Astrocyte of the cerebellum (primary cell): ENCODE data around the gene BRF1.
A peak's percentile ranks its signal among the peaks of the same experiment; 100 is the strongest.
"Not testable (repeated sequence)": the region's sequence is repeated elsewhere in the genome, so short reads cannot be mapped to it uniquely, and the experiment has no call there.

Experiments used
- DNase-seq: peaks from one replicate; pipeline ENCODE4 v3.0.0-alpha.2; 2011; ENCODE audit warnings: low read depth
- H3K4me3 ChIP-seq: 2 replicates; pipeline ENCODE4 v1.5.1; 2011; ENCODE audit warnings: mild to moderate bottlenecking, low read depth, low read length, moderate library complexity
- in situ Hi-C: cut with HindIII; loops from 2 replicates; pipeline ENCODE4 v1.10.0; 2017; ENCODE audit warnings: low sequenced_read_pairs
- TF ChIP-seq, protein P1 (sequence below): IDR thresholded peaks from 2 replicates; pipeline ENCODE4 v1.5.1; 2012; ENCODE audit warnings: low read length, low read depth, moderate library complexity, mild to moderate bottlenecking; ENCODE audit errors: missing control alignments

The BRF1 gene

DNA sequence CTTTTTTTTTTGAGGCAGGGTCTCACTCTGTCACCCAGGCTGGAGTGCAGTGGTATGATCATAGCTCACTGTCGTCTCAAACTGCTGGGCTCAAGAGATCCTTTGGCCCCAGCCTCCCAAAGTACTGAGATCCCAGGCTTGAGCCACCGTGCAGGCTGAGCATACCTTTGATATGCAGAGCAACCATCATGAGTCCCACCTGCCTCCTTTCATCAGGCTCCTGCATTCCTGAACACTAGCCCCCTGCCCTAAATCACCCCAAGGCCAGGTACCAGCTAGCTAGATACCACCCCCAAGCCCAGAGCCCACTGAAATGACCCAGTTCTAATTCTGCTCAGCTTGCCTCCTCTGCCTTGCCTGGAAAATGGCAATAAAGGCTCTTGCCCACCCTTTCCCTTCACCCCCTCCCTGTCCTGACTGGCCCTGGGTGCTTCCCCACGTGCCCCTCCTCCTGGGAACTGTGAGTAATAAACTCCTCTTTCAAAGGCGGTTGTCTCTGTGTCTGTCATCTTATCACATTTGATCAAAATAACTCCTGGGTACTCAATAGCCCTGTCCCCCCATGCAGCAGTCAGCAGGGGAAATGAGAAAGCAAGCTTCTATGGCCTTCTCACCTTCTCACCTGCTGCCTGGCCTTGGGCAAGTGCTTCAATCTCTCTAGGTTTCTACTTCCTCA is 6.4 kb upstream of the BRF1 start:
- TF ChIP-seq, protein P1, sequence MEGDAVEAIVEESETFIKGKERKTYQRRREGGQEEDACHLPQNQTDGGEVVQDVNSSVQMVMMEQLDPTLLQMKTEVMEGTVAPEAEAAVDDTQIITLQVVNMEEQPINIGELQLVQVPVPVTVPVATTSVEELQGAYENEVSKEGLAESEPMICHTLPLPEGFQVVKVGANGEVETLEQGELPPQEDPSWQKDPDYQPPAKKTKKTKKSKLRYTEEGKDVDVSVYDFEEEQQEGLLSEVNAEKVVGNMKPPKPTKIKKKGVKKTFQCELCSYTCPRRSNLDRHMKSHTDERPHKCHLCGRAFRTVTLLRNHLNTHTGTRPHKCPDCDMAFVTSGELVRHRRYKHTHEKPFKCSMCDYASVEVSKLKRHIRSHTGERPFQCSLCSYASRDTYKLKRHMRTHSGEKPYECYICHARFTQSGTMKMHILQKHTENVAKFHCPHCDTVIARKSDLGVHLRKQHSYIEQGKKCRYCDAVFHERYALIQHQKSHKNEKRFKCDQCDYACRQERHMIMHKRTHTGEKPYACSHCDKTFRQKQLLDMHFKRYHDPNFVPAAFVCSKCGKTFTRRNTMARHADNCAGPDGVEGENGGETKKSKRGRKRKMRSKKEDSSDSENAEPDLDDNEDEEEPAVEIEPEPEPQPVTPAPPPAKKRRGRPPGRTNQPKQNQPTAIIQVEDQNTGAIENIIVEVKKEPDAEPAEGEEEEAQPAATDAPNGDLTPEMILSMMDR = no peak
- no peak for DNase-seq
- in situ Hi-C loops = no loop called here
- H3K4me3 ChIP-seq = no peak overlapping the region

DNA sequence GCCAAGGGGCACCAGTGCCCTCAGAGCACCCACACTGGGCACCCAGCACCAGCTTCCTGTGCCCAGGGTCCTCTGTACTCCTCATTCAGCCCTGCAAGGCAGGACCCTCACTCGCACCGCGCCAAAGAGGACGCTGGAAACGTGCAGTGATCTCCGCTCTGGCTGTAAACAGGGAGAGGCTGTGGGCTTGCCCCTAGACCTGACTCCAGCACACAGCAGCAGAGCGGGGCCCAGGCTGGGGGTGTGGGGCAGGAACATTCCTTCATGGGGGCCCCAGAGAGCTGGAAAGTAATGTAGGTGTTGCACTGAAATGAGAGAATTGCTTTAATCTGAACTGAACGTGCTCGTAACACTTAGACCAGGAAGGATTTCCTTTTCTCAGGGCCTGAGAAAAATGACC is 5.0 kb upstream of the BRF1 start:
- H3K4me3 ChIP-seq = no peak overlapping the region
- in situ Hi-C loops = no loop called here
- no peak for DNase-seq
- TF ChIP-seq, protein P1 = no peak

DNA sequence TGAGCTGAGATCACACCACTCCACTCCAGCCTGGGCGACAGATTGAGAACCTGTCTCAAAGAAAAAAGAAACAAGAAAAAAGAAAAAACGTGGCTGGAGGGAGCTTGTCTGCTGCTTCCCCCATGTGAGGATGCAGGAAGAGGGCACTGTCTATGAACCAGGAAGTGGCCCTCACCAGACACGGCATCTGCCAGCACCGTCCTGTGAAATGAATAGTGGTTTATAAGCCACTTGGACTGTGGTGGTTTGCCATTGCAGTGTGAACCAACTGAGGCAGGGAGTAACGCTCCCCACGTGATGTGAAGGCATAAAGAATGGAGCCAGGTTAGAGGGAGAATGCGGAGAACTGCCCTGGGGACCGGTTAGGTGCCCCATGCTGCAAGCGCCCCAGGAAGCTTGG is 4.5 kb upstream of the BRF1 start:
- TF ChIP-seq, protein P1 = no peak
- DNase-seq = no peak
- H3K4me3 ChIP-seq = no peak overlapping the region
- in situ Hi-C loops = no loop called here

DNA sequence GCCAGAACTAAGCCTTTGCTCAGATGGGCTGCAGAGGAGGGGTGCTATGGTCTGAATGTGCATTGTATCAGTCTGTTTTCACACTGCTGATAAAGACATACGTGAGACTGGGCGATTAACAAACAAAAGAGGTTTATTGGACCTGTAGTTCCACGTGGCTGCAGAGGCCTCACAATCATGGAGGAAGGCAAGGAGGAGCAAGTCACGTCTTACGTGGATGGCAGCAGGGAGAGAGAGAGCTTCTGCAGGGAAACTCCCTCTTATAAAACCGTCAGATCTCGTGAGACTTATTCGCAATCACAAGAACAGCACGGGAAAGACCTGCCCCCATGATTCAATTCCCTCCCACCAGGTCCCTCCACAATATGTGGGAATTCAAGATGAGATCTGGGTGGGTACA is 3.8 kb upstream of the BRF1 start:
- TF ChIP-seq, protein P1 = no peak
- DNase-seq = no peak
- no peak overlapping the region for H3K4me3 ChIP-seq
- in situ Hi-C loops = no loop called here

DNA sequence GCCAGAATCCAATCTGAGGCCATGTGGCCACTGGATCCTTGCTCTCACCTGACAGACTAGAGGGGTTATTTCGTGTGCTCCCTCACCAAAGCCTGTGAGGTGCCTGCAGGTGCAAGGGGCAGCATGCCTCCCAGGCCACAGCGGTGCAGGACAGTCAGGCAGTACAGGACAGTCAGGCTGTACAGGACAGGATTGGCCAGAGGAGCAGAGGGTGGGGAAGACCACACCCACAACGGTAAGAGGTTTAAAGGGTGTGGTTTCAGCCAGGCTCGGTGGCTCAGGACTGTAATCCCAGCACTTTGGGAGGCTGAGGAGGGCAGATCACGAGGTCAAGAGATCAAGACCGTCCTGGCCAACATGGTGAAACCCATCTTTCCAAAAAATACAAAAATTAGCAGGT is 3.1 kb upstream of the BRF1 start:
- no peak overlapping the region for H3K4me3 ChIP-seq
- no peak for DNase-seq
- TF ChIP-seq, protein P1 = no peak
- in situ Hi-C loops = no loop called here

DNA sequence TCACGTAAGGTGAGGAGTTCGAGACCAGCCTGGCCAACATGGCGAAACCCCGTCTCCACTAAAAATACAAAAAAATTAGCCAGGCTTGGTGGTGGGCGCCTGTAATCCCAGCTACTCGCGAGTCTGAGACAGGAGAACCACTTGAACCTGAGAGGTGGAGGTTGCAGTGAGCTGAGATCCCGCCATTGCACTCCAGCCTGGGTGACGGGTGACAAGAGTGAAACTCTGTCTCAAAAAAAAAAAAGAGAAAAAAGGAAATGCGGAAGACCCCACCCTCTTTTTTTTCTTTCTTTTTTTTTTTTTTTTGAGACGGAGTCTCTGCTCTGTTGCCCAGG is 1.1 kb upstream of the BRF1 start:
- in situ Hi-C loops, DNase-seq: not testable (repeated sequence)
- peak overlapping the region; percentile 74 for H3K4me3 ChIP-seq

DNA sequence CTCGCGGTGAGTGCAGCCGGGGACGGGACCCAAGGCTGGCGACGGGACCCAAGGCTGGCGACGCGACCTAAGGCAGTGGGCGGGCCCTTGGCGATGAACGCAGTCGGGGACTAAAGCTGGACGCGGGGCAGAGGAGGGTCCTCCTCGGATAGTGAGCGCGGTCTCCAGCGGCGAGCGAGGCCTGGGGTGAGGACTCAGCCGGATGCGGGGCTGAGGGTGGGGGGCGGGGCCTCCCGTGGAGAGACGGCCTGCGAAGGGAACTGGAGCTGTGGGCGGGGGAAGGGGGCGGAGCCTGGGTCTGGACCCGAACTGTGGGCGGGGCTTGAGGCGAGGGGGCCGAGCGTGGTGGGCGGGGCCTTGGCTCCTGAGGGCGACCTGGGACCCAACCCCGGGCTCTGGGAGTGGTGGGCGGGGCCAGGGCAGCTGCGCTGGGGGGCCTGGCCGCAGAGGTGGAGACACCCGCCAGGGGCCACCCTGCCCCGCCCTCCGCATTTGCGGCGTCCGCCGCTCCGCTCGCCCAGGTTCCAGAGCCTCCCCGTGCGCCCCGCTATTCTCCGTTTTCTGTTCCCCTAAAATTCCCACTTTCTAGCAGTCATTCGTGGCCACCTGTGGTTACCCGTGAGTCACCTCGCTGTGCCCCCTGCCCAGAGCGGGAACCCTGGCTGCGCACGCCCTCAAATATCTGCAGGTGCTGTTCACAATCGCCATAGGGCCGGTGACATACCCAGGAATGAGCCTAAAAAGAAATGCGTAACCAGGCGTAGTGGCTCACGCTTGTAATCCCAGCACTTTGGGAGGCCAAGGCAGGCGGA is 508 bp upstream of the BRF1 start:
- peak overlapping the region; percentile 74 for H3K4me3 ChIP-seq
- TF ChIP-seq, protein P1 = no peak
- in situ Hi-C loops = no loop called here
- peak; percentile 70 for DNase-seq
